ENCODE measurements around the gene CCT2.
A peak's percentile ranks its signal among the peaks of the same experiment; 100 is the strongest.

The CCT2 gene

GRCh38 chr12:69585189-69586062 lies at the start of gene CCT2:
CCT2 (plus strand) TSS chr12:69585459; CDS start chr12:69585522, 63 bp downstream.
- peak; percentile 92 for DNase-seq (ENCODE audit: low spot score)

- no peak for DNase-seq (ENCODE audit: low spot score)
These were observed 44.3 kb upstream of the CCT2 start for GRCh38 chr12:69540987-69541386.

- DNase-seq (ENCODE audit: low spot score): no peak
These were observed 41.2 kb upstream of the CCT2 start for GRCh38 chr12:69544087-69544486.

DNA sequence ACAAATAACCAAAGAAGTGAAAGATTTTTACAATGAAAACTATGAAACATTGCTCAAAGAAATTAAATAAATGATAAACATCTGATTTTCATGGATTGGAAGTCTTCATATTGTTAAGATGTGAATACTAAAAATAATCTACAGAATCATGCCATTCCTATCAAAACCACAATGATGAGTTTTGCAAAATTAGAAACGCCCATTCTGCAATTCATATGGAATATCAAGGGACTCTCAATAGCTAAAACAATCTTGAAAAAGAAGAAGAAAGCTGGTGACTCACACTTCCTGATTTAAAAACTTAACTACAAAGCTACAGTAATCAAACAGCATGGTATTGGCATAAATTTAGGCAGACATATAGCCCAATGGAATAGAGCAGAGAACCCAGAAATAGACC lies 40.2 kb upstream of the CCT2 start:
- no peak for DNase-seq (ENCODE audit: low spot score)

DNA sequence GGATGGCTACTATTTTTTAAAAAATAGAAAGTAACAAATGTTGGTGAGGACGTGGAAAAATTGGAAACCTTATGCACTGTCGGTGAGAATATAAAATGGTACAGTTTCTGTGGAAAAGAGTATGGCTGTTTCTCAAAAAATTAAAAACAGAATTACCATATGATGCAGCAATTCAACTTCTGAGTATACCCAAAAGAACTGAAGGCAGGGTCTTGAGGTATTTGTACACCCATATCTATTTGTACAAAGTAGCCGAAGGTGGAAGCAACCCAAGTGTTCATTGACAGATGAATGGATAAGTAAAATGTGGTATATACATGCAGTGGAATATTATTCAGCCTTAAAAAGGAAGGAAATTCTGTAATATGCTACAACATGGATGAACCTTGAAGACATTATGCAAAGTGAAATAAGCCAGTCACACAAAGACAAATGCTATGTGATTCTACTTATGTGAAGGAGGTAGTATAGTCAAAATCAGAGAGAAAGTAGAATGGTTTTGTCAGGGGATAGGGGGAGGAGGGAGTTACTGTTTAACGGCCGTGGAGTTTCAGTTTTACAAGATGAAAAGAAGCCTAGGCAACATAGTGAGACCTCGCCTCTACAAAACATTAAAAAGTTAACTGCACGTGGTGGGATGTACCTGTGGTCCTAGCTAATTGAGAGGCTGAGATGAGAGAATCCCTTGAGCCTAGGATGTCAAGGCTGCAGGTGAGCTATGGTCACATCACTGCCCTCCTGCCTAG lies 38.4 kb upstream of the CCT2 start:
- DNase-seq (ENCODE audit: low spot score): no peak

- no peak for DNase-seq (ENCODE audit: low spot score)
These were observed 36.6 kb upstream of the CCT2 start for GRCh38 chr12:69548687-69549086.

DNA sequence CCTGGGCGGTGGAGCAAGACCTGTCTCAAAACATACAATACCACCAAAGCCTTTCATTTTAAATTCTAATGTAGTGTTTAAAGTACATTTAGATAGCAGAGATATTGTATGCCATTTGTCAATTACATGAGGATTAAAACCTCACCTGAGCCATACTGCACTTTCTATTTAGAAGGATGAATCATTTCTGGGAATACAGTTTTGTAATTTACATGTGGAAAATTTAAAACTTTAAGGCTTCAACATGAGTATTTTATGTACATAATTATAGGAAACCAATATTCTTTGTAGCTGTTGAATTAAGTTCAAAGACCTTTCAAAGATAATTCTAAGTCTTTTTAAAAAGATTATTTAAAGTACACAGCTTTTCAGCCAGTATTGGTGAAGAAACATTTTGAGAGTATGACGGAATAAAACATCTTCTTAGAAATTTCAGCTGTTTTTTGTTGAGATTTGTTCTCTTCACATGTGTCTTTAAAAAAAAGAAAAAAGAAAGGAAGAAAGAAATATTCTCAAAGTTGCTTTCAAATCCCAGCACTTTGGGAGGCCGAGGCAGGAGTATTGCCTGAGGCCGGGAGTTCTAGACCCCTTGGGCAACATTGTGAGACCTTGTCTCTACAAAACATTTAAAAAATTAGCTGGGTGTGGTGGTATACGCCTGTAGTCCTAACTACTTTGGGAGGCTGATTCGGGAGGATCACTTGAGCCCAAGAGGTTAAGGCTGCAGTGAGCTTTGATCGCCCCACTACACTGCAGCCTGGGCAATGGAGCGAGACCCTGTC lies 34.5 kb upstream of the CCT2 start:
- DNase-seq (ENCODE audit: low spot score): no peak

GRCh38 chr12:69553628-69554248 lies 31.5 kb upstream of the CCT2 start:
- DNase-seq (ENCODE audit: low spot score): no peak

DNA sequence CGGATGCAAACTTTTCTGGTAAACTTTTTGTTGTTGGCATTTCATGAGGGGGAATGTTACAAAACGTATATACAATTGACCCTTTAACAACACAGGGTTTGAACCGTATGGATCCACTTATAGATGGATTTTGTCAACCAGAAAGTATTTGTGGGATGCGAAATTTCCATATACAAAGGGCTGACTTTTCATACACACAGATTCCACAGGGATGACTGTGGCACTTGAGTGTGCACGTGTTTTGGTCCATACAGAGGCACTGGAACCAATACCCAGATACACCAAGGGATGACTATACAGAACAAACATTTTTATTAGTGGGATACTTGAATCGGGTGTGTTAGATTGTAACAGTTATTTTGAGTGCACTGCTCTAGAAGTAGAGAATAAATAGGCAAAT lies 29.8 kb upstream of the CCT2 start:
- DNase-seq (ENCODE audit: low spot score): peak; percentile 19

DNA sequence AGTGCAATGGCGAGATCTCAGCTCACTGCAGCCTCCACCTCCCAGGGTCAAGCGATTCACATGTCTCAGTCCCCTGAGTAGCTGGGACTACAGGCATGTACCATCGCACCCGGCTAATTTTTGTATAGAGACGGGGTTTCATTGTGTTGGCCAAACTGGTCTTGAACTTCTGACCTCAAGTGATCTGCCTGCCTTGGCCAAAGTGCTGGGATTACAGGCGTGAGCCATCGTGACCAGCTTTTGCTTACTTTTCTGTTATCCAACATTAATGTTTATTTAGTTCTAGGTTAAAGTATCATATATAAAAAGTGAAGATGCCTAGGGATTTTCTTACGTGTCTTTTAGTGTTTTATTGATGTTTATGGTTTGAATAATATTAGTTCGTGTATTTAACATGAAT lies 28.9 kb upstream of the CCT2 start:
- DNase-seq (ENCODE audit: low spot score): no peak

DNA sequence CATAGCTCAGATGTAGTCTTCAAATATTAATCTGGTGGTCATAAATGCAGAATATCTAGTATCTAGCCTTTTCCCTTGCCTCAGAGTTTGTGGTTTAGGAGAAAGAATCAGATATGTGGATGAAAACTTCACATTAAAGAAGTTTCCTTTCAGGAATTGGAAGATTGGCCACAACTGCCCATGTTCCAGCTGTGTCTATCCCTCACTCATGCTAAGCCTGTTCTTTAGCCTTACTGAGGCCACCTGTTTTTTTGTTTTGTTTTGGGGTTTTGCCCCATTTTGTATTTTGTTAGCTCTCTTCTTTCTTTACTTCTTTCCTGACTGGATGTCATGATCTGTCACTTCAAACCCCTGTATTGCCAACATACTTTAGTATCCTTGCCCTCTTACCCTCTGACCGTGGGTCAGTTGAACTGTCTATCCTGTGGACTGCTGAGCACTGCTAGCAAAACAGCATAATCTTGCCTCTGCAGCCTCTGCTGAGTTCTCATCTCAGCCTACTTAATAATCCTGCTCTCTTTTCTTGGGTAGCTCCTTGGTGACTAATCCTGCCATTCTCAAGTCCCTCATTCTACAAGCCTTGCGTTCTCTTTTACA lies 22.0 kb upstream of the CCT2 start:
- DNase-seq (ENCODE audit: low spot score): no peak

DNA sequence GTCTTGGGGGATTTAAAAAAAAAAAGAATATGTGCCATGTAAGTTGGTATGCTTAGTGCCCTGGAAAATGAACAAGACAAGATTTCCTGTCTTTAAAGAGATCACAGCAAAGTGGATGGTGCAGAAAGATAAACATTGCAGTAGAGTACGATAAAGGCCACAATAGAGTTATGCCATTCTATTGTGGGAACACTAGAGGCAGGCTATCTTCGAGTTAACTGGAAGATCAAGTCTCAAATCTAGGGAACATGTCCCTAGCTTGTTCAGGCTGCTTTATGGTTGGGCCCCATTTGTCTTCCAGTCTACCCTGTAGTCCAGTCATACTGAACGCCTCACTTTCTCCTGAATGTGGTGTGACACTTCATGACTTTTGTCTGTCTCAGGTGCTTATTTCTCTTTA lies 18.7 kb upstream of the CCT2 start:
- DNase-seq (ENCODE audit: low spot score): no peak

DNA sequence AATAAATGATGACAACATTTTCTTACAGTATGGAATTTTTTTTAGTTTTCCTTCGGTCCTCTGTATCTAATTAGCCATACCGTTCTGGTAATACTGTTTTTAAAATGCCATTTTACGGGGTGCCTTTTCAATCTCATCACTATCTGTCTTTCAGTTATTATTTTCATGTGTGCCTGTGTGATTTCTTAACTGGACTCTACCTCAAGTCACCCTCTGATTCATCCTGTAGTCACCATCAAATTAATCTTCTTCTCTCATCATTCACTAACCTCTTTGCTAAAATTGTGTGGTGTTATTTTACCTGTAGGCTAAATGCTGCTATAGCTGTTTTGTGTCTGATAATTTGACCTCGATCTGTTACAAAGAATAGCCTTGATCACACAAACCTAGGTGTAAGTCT lies 16.0 kb upstream of the CCT2 start:
- no peak for DNase-seq (ENCODE audit: low spot score)

DNA sequence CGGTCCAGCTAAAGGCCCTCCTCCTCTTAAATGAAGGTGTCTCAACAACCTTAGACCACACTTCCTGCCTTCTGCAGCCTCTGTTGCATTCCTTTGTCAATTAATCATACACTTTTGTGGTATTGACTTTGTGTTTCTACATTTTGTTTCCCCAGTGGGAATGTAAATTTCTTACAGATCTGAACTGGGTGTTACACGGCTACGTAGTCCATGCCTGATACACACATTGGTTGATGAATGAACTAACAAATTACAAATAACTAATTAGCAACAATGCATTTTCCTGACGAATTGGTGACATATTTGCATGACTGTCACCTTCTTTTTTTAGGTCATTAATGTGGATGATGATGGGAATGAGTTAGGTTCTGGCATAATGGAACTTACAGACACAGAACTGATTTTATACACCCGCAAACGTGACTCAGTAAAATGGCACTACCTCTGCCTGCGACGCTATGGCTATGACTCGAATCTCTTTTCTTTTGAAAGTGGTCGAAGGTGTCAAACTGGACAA lies 15.2 kb upstream of the CCT2 start:
- no peak for DNase-seq (ENCODE audit: low spot score)

GRCh38 chr12:69570545-69571399 lies 14.5 kb upstream of the CCT2 start:
- peak; percentile 47 for DNase-seq (ENCODE audit: low spot score)

- no peak for DNase-seq (ENCODE audit: low spot score)
These were observed 9.9 kb upstream of the CCT2 start for GRCh38 chr12:69575346-69575745.

DNA sequence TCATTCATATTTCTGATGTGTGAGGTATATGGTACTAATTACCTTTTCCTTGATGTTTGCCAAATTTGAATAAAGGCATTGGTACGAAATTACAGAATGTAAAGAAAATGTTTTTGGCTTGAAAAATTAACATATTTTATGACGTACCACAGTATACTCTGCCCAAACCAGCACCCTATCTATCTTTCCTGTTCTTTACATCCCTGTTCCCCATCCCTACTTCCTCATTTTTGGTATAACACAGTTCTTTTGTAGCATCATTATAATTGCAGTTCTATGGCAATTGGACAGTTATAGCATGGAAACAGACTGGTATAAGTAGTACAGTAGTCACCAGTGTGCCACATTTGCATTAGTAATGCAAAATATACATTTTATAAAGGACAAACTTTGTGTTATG lies 7.0 kb upstream of the CCT2 start:
- DNase-seq (ENCODE audit: low spot score): no peak

DNA sequence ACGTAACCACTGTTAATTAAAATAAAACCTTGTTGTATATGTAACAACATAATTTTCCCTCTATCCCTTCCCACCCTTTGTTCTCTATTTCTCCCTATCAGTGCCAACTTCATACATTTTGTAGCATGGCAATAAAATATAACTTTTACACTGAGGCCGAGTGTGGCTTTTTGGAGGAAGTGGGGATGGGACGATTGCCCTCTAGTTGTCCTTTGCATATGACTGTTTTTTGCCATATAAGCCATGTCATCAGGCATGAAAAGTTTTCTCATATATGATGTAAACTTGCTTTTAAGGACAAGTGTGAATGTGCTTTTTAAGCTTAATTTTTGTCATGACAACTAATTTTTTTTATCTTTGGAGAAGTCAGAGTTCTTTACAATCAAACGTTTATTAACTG lies 6.2 kb upstream of the CCT2 start:
- no peak for DNase-seq (ENCODE audit: low spot score)

GRCh38 chr12:69580074-69580473 lies 5.2 kb upstream of the CCT2 start:
- no peak for DNase-seq (ENCODE audit: low spot score)

DNA sequence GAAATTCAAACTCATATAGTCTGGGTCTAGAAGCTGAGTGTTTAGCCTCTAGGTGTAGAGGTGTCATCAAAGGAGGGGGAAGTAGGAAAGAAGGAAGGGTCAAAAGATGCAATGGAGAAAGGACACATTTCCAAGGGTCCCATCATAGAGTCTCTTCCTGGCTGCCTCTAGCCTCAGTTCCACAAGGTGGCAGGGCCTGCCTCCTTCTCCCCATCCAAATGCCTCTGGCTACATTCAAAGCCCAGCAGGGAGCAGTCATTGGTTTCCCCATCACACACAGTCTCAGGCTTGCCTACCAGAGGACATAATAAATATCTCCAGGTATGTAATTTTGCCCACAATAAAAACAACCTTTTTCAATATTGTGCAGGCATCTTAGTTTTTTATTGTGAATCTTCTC lies 2.1 kb upstream of the CCT2 start:
- DNase-seq (ENCODE audit: low spot score): peak; percentile 8

DNA sequence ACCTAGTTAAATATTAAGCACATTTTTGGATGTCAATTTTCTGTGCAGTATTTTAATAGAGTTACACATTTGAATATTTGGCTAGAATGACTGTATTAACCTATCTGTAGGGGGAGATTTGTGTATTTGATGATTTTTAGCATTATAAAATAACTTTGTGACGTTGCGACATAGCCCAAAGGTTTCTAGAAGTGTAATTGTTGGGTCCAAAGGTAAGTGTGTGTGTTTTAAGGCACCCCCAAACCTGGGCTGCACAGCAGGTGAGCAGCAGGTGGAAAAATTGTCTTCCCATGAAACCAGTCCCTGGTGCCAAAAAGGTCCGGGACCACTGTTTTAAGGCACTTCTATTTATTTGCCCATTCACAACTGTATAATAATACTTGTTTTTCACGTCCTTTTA lies 3.3 kb downstream of the CCT2 start:
- DNase-seq (ENCODE audit: low spot score): no peak
